ENCODE results near the gene ERAS.
"Not testable (repeated sequence)": the region's sequence is repeated elsewhere in the genome, so short reads cannot be mapped to it uniquely, and the experiment has no call there.

The ERAS gene

GRCh38 chrX:48833542-48834138 is 7.3 kb downstream of the ERAS start:
- no peak for DNase-seq (ENCODE audit: low read depth in 2 of 2)

- DNase-seq (ENCODE audit: low read depth in 2 of 2) = no peak
Measured at GRCh38 chrX:48834383-48834709, 8.0 kb downstream of the ERAS start.

- DNase-seq (ENCODE audit: low read depth in 2 of 2) = no peak
Measured at GRCh38 chrX:48835524-48836329, 9.4 kb downstream of the ERAS start, which contains the start of gene PCSK1N. PCSK1N (minus strand) TSS chrX:48835610; CDS start chrX:48835532, 78 bp downstream.

- DNase-seq (ENCODE audit: low read depth in 2 of 2) = no peak
Measured at GRCh38 chrX:48839686-48840085, 13.4 kb downstream of the ERAS start.

GRCh38 chrX:48848847-48849246 is 22.5 kb downstream of the ERAS start:
- DNase-seq (ENCODE audit: low read depth in 2 of 2) = no peak

GRCh38 chrX:48852857-48853256 is 26.5 kb downstream of the ERAS start:
- no peak for DNase-seq (ENCODE audit: low read depth in 2 of 2)

- not testable (repeated sequence) for DNase-seq (ENCODE audit: low read depth in 2 of 2)
Measured at GRCh38 chrX:48853494-48853893, 27.2 kb downstream of the ERAS start.

- DNase-seq (ENCODE audit: low read depth in 2 of 2) = not testable (repeated sequence)
Measured at GRCh38 chrX:48854121-48854804, 27.9 kb downstream of the ERAS start.

GRCh38 chrX:48854898-48855297 is 28.6 kb downstream of the ERAS start:
- DNase-seq (ENCODE audit: low read depth in 2 of 2) = no peak

GRCh38 chrX:48864210-48864609 is 37.9 kb downstream of the ERAS start:
- no peak for DNase-seq (ENCODE audit: low read depth in 2 of 2)

GRCh38 chrX:48872017-48872416 is 45.7 kb downstream of the ERAS start:
- not testable (repeated sequence) for DNase-seq (ENCODE audit: low read depth in 2 of 2)

GRCh38 chrX:48876944-48877343 is 50.6 kb downstream of the ERAS start:
- not testable (repeated sequence) for DNase-seq (ENCODE audit: low read depth in 2 of 2)

Measured in stimulated activated CD4-positive, alpha-beta T cell treated with anti-CD3 and anti-CD28 coated beads, Interleukin-15, amount 100 ng/mL, for 48 hours (primary cell).